ENCODE measurements around the gene LPAR2.

DNA sequence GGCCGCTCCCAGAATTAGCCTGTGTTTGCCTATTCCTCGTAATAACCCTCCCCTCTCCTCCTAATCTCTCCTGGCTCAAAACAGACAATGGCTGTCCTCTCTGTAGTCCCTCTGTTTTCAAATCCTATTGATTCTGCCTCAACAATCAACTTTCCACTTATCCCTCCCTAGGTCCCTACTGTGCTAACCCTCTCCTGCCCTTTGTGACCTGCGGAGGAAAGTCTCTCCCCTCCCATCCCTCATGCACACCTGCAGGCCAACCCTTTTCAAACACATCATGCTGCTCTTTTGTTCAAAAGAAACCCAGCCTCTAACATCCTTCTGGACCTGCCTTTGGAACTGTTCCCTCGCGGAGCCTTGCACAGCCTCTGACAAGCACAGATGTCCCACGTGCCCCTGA is 52.6 kb downstream of the LPAR2 start:
- TF ChIP-seq, protein P1, sequence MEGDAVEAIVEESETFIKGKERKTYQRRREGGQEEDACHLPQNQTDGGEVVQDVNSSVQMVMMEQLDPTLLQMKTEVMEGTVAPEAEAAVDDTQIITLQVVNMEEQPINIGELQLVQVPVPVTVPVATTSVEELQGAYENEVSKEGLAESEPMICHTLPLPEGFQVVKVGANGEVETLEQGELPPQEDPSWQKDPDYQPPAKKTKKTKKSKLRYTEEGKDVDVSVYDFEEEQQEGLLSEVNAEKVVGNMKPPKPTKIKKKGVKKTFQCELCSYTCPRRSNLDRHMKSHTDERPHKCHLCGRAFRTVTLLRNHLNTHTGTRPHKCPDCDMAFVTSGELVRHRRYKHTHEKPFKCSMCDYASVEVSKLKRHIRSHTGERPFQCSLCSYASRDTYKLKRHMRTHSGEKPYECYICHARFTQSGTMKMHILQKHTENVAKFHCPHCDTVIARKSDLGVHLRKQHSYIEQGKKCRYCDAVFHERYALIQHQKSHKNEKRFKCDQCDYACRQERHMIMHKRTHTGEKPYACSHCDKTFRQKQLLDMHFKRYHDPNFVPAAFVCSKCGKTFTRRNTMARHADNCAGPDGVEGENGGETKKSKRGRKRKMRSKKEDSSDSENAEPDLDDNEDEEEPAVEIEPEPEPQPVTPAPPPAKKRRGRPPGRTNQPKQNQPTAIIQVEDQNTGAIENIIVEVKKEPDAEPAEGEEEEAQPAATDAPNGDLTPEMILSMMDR (IDR thresholded peaks at IDR 0.05): no peak
- TF ChIP-seq POLR2AphosphoS5 (IDR thresholded peaks at IDR 0.05) (no peak), EP300 (IDR thresholded peaks at IDR 0.05) (no peak)

All from suprapubic skin (tissue), 4 donors.